Ishikawa (cell line): ENCODE results near the gene SLC13A4.

ENCODE experiments used
- CEBPB ChIP-seq: IDR thresholded peaks from 2 replicates; pipeline ENCODE4 v1.6.1; 2012
- CREB1 ChIP-seq: IDR thresholded peaks from 2 replicates; pipeline ENCODE4 v1.6.1; 2012; ENCODE audit warnings: low read depth
- EGR1 ChIP-seq: IDR thresholded peaks from 2 replicates; pipeline ENCODE4 v1.6.1; 2012
- EP300 ChIP-seq: IDR thresholded peaks from 2 replicates; pipeline ENCODE4 v1.6.1; 2012; ENCODE audit warnings: borderline replicate concordance
- FOXM1 ChIP-seq: IDR thresholded peaks from 2 replicates; pipeline ENCODE4 v1.6.1; 2012; ENCODE audit warnings: low read depth, borderline replicate concordance
- MAX ChIP-seq: IDR thresholded peaks from 2 replicates; pipeline ENCODE4 v1.6.1; 2012
- NFIC ChIP-seq: IDR thresholded peaks from 2 replicates; pipeline ENCODE4 v1.6.1; 2012
- RAD21 ChIP-seq: IDR thresholded peaks from 2 replicates; pipeline ENCODE4 v1.6.1; 2012; ENCODE audit warnings: low read depth
- REST ChIP-seq: IDR thresholded peaks from 2 replicates; pipeline ENCODE4 v1.6.1; 2012; ENCODE audit warnings: low read depth, mild to moderate bottlenecking
- TAF1 ChIP-seq: IDR thresholded peaks from 2 replicates; pipeline ENCODE4 v1.6.1; 2012; ENCODE audit warnings: low read depth, mild to moderate bottlenecking
- TCF12 ChIP-seq: IDR thresholded peaks from 2 replicates; pipeline ENCODE4 v1.6.1; 2012; ENCODE audit warnings: low read depth
- TEAD4 ChIP-seq: IDR thresholded peaks from 2 replicates; pipeline ENCODE4 v1.6.1; 2012
- USF1 ChIP-seq: IDR thresholded peaks from 2 replicates; pipeline ENCODE4 v1.6.1; 2012
- YY1 ChIP-seq: IDR thresholded peaks from 2 replicates; pipeline ENCODE4 v1.6.1; 2012; ENCODE audit warnings: low read depth
- ZBTB7A ChIP-seq: IDR thresholded peaks from 2 replicates; pipeline ENCODE4 v1.6.1; 2012; ENCODE audit warnings: low read depth

Gene SLC13A4

GRCh38 chr7:135769005-135769802 is 41.2 kb upstream of the SLC13A4 start:
- TF ChIP-seq FOXM1 (no peak), YY1 (no peak), EGR1 (no peak), TAF1 (no peak), REST (no peak), CEBPB (no peak), USF1 (no peak), ZBTB7A (no peak), RAD21 (no peak), EP300 (no peak)

- no peak for TF ChIP-seq NFIC
- TF ChIP-seq FOXM1 = no peak
- TF ChIP-seq MAX = no peak
- TF ChIP-seq YY1 = no peak
- no peak for TF ChIP-seq REST
- TF ChIP-seq RAD21 = no peak
- no peak for TF ChIP-seq TAF1
- no peak for TF ChIP-seq USF1
- TF ChIP-seq CEBPB = no peak
- TF ChIP-seq ZBTB7A = no peak
- no peak for TF ChIP-seq TCF12
- TF ChIP-seq EP300 = no peak
- TF ChIP-seq TEAD4 = no peak
- TF ChIP-seq EGR1 = no peak
- no peak for TF ChIP-seq CREB1
Measured at GRCh38 chr7:135768467-135768866, 40.5 kb upstream of the SLC13A4 start.

- TF ChIP-seq TEAD4 (no peak), TCF12 (no peak), CEBPB (no peak)
Measured at GRCh38 chr7:135768064-135768463, 40.1 kb upstream of the SLC13A4 start.

GRCh38 chr7:135763261-135763660 is 35.3 kb upstream of the SLC13A4 start:
- TF ChIP-seq EGR1 = no peak
- TF ChIP-seq RAD21 = no peak
- TF ChIP-seq TAF1 = no peak
- TF ChIP-seq MAX = no peak
- no peak for TF ChIP-seq USF1
- TF ChIP-seq FOXM1 = no peak
- TF ChIP-seq TCF12 = no peak
- no peak for TF ChIP-seq YY1
- TF ChIP-seq CREB1 = no peak
- TF ChIP-seq EP300 = no peak
- TF ChIP-seq ZBTB7A = no peak
- TF ChIP-seq TEAD4 = no peak
- TF ChIP-seq NFIC = no peak
- TF ChIP-seq CEBPB = no peak

- TF ChIP-seq TAF1 = no peak
Measured at GRCh38 chr7:135761751-135762488, 33.9 kb upstream of the SLC13A4 start.
